ENCODE data around the gene BCL2L2.

- TF ChIP-seq CTCF (IDR thresholded peaks at IDR 0.05; ENCODE audit: insufficient read depth, low read length) (no peak), POLR2AphosphoS5 (IDR thresholded peaks at IDR 0.05; ENCODE audit: low read depth) (no peak), REST (IDR thresholded peaks at IDR 0.05; ENCODE audit: insufficient replicate concordance, low read depth) (no peak), GABPA (IDR thresholded peaks at IDR 0.05; ENCODE audit: low read depth) (no peak), SPI1 (IDR thresholded peaks at IDR 0.05; ENCODE audit: borderline replicate concordance, low read depth) (no peak)
These were observed 42.7 kb downstream of the BCL2L2 start for GRCh38 chr14:23349156-23349845.
